SK-N-SH treated with all-trans-retinoic acid at 6 μM for 48 hours (cell line): ENCODE data around the gene EIF2S1.

Source experiments
- ATAC-seq: fragments of 200-7000 bp; cut with Tn5 transposase; 3 replicates; pipeline ENCODE4 v1.9.1; 2020; ENCODE audit warnings: mild to moderate bottlenecking, moderate library complexity
- ARNTL ChIP-seq: fragments of 450-650 bp; formaldehyde crosslinking; IDR thresholded peaks from 2 replicates; pipeline ENCODE4 v1.5.0; 2020; ENCODE audit warnings: low read depth, mild to moderate bottlenecking, moderate library complexity, borderline replicate concordance
- BACH2 ChIP-seq: fragments of 250-450 bp; sonication (Bioruptor Pico); IDR thresholded peaks from 2 replicates; pipeline ENCODE4 v1.9.0; 2021; ENCODE audit warnings: mild to moderate bottlenecking, borderline replicate concordance
- CSDC2 ChIP-seq: fragments of 250-450 bp; sonication (Bioruptor Pico); IDR thresholded peaks from 2 replicates; pipeline ENCODE4 v1.5.0; 2020; ENCODE audit warnings: mild to moderate bottlenecking, moderate library complexity
- ESRRG ChIP-seq: fragments of 250-450 bp; sonication (Bioruptor Pico); IDR thresholded peaks from 2 replicates; pipeline ENCODE4 v1.6.1; 2021; ENCODE audit warnings: mild to moderate bottlenecking
- PPARA ChIP-seq: fragments of 250-450 bp; sonication (Bioruptor Pico); IDR thresholded peaks from 2 replicates; pipeline ENCODE4 v1.5.0; 2020; ENCODE audit warnings: mild to moderate bottlenecking, borderline replicate concordance
- RARB ChIP-seq: fragments of 250-450 bp; sonication (Bioruptor Pico); IDR thresholded peaks from 2 replicates; pipeline ENCODE4 v1.8.0; 2021; ENCODE audit warnings: mild to moderate bottlenecking, moderate library complexity
- SNAI2 ChIP-seq: fragments of 250-450 bp; sonication (Bioruptor Pico); IDR thresholded peaks from 2 replicates; pipeline ENCODE4 v1.5.0; 2020; ENCODE audit warnings: mild to moderate bottlenecking, moderate library complexity
- TCF4 ChIP-seq: fragments of 250-450 bp; sonication (Bioruptor Pico); IDR thresholded peaks from 2 replicates; pipeline ENCODE4 v1.8.0; 2021; ENCODE audit warnings: mild to moderate bottlenecking, moderate library complexity, borderline replicate concordance
- ZC3H10 ChIP-seq: fragments of 250-450 bp; sonication (Bioruptor Pico); IDR thresholded peaks from 2 replicates; pipeline ENCODE4 v1.5.1; 2021; ENCODE audit warnings: mild to moderate bottlenecking, moderate library complexity
- ZFP30 ChIP-seq: fragments of 450-650 bp; formaldehyde crosslinking; IDR thresholded peaks from 2 replicates; pipeline ENCODE4 v1.5.0; 2022; ENCODE audit warnings: mild to moderate bottlenecking, moderate library complexity
- ZNF70 ChIP-seq: fragments of 450-650 bp; formaldehyde crosslinking; IDR thresholded peaks from 2 replicates; pipeline ENCODE4 v1.5.0; 2020; ENCODE audit warnings: mild to moderate bottlenecking, moderate library complexity
- TF ChIP-seq, protein P1 (sequence below): fragments of 250-450 bp; sonication (Bioruptor Pico); IDR thresholded peaks from 2 replicates; pipeline ENCODE4 v1.5.1; 2021; ENCODE audit warnings: mild to moderate bottlenecking, moderate library complexity

Gene EIF2S1

DNA sequence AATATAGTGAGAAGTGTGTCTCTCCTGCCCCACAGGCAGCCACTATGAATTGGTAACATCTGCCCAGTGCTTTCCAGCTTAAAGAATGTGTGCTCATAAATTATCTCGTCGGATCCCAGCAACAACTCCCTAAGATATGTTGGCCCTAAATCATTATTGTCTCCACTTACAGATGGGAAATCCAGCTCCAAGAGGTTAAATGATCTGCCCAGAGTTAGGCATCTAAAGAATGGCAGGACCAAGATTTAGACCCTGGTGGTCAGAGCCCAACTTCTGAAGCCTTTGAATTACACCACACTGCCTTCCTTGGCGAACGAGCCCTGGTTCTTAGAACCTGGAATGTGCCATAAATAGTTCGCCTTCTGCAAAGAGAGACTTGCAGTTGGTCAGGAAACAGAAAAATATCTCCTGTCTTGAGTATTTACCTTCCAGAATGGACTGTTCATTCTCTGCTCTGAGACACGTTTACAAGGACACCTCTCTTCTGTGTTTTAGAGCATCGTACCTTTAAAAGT is 72.0 kb downstream of the EIF2S1 start:
- no peak for ATAC-seq

DNA sequence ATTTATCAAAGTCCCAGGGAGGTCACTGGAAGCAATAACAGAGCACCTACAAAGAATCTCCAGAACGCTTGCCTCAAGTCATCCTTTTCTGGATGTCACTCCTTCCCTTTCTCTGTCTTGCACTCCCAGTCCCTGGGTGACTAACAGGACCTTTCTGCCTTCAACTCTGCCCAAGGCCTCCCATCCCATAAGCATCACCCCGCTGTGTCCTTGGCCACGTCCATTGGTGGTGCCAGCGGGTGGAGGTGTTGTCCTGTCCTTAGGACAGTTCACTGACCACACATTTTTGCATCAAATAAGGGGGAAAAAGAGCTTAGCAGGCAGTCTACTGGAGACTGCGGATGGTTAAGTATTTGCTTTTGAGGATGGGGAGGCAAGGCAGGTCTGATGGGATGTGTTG is 75.5 kb downstream of the EIF2S1 start:
- ATAC-seq: no peak
- TF ChIP-seq RARB (CRISPR knock-in tag): no peak
- no peak for TF ChIP-seq ARNTL (CRISPR knock-in tag)
- TF ChIP-seq ESRRG: no peak
- TF ChIP-seq SNAI2 (CRISPR knock-in tag): no peak
- TF ChIP-seq BACH2: no peak

More for the DNA sequence above, 72.0 kb downstream of the EIF2S1 start:
- TF ChIP-seq ZFP30 (CRISPR knock-in tag): no peak
- TF ChIP-seq ARNTL (CRISPR knock-in tag): no peak
- no peak for TF ChIP-seq ESRRG
- no peak for TF ChIP-seq ZC3H10 (CRISPR knock-in tag)
- TF ChIP-seq TCF4 (CRISPR knock-in tag): no peak
- no peak for TF ChIP-seq PPARA (CRISPR knock-in tag)
- TF ChIP-seq CSDC2 (CRISPR knock-in tag): no peak
- TF ChIP-seq ZNF70 (CRISPR knock-in tag): no peak
- TF ChIP-seq RARB (CRISPR knock-in tag): no peak
- TF ChIP-seq, protein P1, sequence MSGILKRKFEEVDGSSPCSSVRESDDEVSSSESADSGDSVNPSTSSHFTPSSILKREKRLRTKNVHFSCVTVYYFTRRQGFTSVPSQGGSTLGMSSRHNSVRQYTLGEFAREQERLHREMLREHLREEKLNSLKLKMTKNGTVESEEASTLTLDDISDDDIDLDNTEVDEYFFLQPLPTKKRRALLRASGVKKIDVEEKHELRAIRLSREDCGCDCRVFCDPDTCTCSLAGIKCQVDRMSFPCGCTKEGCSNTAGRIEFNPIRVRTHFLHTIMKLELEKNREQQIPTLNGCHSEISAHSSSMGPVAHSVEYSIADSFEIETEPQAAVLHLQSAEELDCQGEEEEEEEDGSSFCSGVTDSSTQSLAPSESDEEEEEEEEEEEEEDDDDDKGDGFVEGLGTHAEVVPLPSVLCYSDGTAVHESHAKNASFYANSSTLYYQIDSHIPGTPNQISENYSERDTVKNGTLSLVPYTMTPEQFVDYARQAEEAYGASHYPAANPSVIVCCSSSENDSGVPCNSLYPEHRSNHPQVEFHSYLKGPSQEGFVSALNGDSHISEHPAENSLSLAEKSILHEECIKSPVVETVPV (CRISPR knock-in tag): no peak
- TF ChIP-seq, all 23 proteins: peak for 0
